H1 (cell line): Measurements from ENCODE around the gene KIF13A. TPM values are rescaled to one million over a fixed set of nuclear protein-coding genes. Genes with fewer than 3 reads are reported as not detected.

Experiments
- CTCF ChIA-PET: fragments of 300-600 bp; sonication (Branson Sonifier 250); formaldehyde crosslinking; loops from one replicate; lab custom pipeline; 2021; ENCODE audit not compliant: partially characterized antibody; lab: Charles Lee
- POLR2A ChIA-PET: fragments of 300-600 bp; sonication (Branson Sonifier 250); formaldehyde crosslinking; loops from one replicate; lab custom pipeline; 2021; ENCODE audit warnings: inconsistent platforms; ENCODE audit not compliant: partially characterized antibody; lab: Charles Lee
- DNase-seq, 2 experiments: peaks; one replicate each; pipeline versions ENCODE4 v3.0.0 to v3.0.0-alpha.2; 2010 to 2022; ENCODE audit warnings: low spot score in 2 of 2, low read depth in 1 of 2, mixed read lengths in 1 of 2
- FAIRE-seq: peaks from 2 replicates; lab custom pipeline; 2011; peaks lifted over from hg19 to GRCh38; lab: Jason Lieb, UNC
- H2AFZ ChIP-seq: 2 replicates; pipeline ENCODE4 v1.8.1; 2012; ENCODE audit warnings: low read length, inconsistent platforms
- H2AK5ac ChIP-seq: 2 replicates; pipeline ENCODE4 v1.6.1; 2013; ENCODE audit warnings: low read depth, low read length
- H2BK120ac ChIP-seq: replicated peaks from 2 replicates; pipeline ENCODE3; 2013; ENCODE audit warnings: low read depth, low read length, inconsistent platforms
- H2BK12ac ChIP-seq: 2 replicates; pipeline ENCODE4 v1.6.1; 2013; ENCODE audit warnings: low read depth, low read length
- H2BK15ac ChIP-seq: 2 replicates; pipeline ENCODE4 v1.6.1; 2013; ENCODE audit warnings: low read length
- H2BK20ac ChIP-seq: 2 replicates; pipeline ENCODE4 v1.6.1; 2013; ENCODE audit warnings: low read length
- H2BK5ac ChIP-seq: 2 replicates; pipeline ENCODE4 v1.6.1; 2013; ENCODE audit warnings: low read depth, low read length
- H3K14ac ChIP-seq: 2 replicates; pipeline ENCODE4 v1.6.1; 2013; ENCODE audit warnings: inconsistent platforms; ENCODE audit not compliant: insufficient read length
- H3K18ac ChIP-seq: 2 replicates; pipeline ENCODE4 v1.6.1; 2013; ENCODE audit warnings: low read length; ENCODE audit errors: extremely low read depth
- H3K23ac ChIP-seq: 2 replicates; pipeline ENCODE4 v1.6.1; 2013; ENCODE audit warnings: inconsistent platforms; ENCODE audit not compliant: insufficient read length
- H3K23me2 ChIP-seq: 2 replicates; pipeline ENCODE4 v1.6.1; 2013; ENCODE audit warnings: low read depth, low read length
- H3K27ac ChIP-seq: 2 replicates; pipeline ENCODE4 v1.6.1; 2011; ENCODE audit warnings: low read depth, low read length, inconsistent platforms
- H3K27me3 ChIP-seq, 4 experiments: replicated peaks in 1 of 4; 1 replicate in 1 of 4; 2 replicates in 3 of 4; pipeline versions ENCODE4 v1.6.1 to v1.8.1; 2011 to 2013; ENCODE audit warnings: low read length in 3 of 4, mild to moderate bottlenecking in 3 of 4, inconsistent platforms in 2 of 4, mixed read lengths in 2 of 4, moderate library complexity in 1 of 4; ENCODE audit not compliant: control insufficient read depth in 3 of 4, insufficient read depth in 3 of 4; ENCODE audit errors: extremely low read depth in 1 of 4
- H3K36me3 ChIP-seq, 4 experiments: 2 replicates each; pipeline versions ENCODE4 v1.6.1 to v1.8.1; 2011 to 2013; ENCODE audit warnings: mild to moderate bottlenecking in 4 of 4, low read length in 3 of 4, moderate library complexity in 2 of 4, control low read depth in 1 of 4, inconsistent platforms in 1 of 4; ENCODE audit not compliant: insufficient read depth in 4 of 4, control insufficient read depth in 2 of 4
- H3K4ac ChIP-seq: replicated peaks from 2 replicates; pipeline ENCODE3; 2013; ENCODE audit warnings: low read length, low read depth, mixed read lengths, inconsistent platforms; ENCODE audit not compliant: insufficient read length
- H3K4me1 ChIP-seq, 4 experiments: replicated peaks in 1 of 4; 1 replicate in 1 of 4; 2 replicates in 3 of 4; pipeline versions ENCODE4 v1.6.1 to v1.8.1; 2011 to 2013; ENCODE audit warnings: low read length in 3 of 4, inconsistent platforms in 2 of 4, mixed read lengths in 1 of 4; ENCODE audit not compliant: insufficient read depth in 4 of 4, control insufficient read depth in 3 of 4
- H3K4me2 ChIP-seq, 2 experiments: 2 replicates each; pipeline versions ENCODE4 v1.6.1 to v1.8.1; 2011 to 2013; ENCODE audit warnings: low read depth in 2 of 2, low read length in 2 of 2, control low read depth in 1 of 2, inconsistent platforms in 1 of 2, mild to moderate bottlenecking in 1 of 2; ENCODE audit not compliant: insufficient read depth in 1 of 2
- H3K4me3 ChIP-seq, 4 experiments: fragments of 200-600, 300-600 bp in 1 of 4; sonication (generic), shearing (Covaris generic), sonication (Bioruptor Twin) in 1 of 4; 2 replicates each; pipeline versions ENCODE4 v1.5.1 to v1.8.1; 2011 to 2016; ENCODE audit warnings: low read length in 4 of 4, low read depth in 3 of 4, control low read depth in 2 of 4, inconsistent platforms in 2 of 4, mild to moderate bottlenecking in 2 of 4, mixed read lengths in 1 of 4, moderate library complexity in 1 of 4; ENCODE audit not compliant: insufficient read depth in 2 of 4; ENCODE audit errors: extremely low read depth in 1 of 4
- H3K56ac ChIP-seq: replicated peaks from 2 replicates; pipeline ENCODE3; 2013; ENCODE audit warnings: low read depth, mild to moderate bottlenecking, mixed read lengths, low read length, inconsistent platforms; ENCODE audit not compliant: insufficient read length
- H3K79me1 ChIP-seq: 2 replicates; pipeline ENCODE4 v1.6.1; 2013; ENCODE audit warnings: low read depth, low read length, control low read depth
- H3K79me2 ChIP-seq, 2 experiments: 2 replicates each; pipeline versions ENCODE4 v1.6.1 to v1.8.1; 2012 to 2013; ENCODE audit warnings: low read length in 2 of 2, mild to moderate bottlenecking in 2 of 2, inconsistent platforms in 1 of 2; ENCODE audit not compliant: insufficient read depth in 2 of 2, control insufficient read depth in 1 of 2
- H3K9ac ChIP-seq, 4 experiments: replicated peaks in 1 of 4; 1 replicate in 1 of 4; 2 replicates in 3 of 4; pipeline versions ENCODE4 v1.6.1 to v1.8.1; 2011 to 2013; ENCODE audit warnings: low read depth in 3 of 4, low read length in 3 of 4, control low read depth in 2 of 4, mild to moderate bottlenecking in 2 of 4, moderate library complexity in 2 of 4, inconsistent platforms in 1 of 4; ENCODE audit errors: extremely low read depth in 1 of 4
- H3K9me3 ChIP-seq, 2 experiments: 2 replicates each; pipeline versions ENCODE4 v1.6.1 to v1.8.1; 2012 to 2013; ENCODE audit warnings: mild to moderate bottlenecking in 2 of 2, moderate library complexity in 2 of 2, control low read depth in 1 of 2, inconsistent platforms in 1 of 2, low read depth in 1 of 2, low read length in 1 of 2, mixed read lengths in 1 of 2; ENCODE audit not compliant: insufficient read depth in 2 of 2
- H4K20me1 ChIP-seq, 2 experiments: replicated peaks in 1 of 2; 2 replicates each; pipeline versions ENCODE3 to v1.8.1; 2011 to 2013; ENCODE audit warnings: inconsistent platforms in 2 of 2, low read length in 2 of 2, mild to moderate bottlenecking in 1 of 2; ENCODE audit not compliant: insufficient read depth in 2 of 2, control insufficient read depth in 1 of 2
- H4K5ac ChIP-seq: 2 replicates; pipeline ENCODE4 v1.6.1; 2013; ENCODE audit warnings: low read length, low read depth, mixed read lengths, inconsistent platforms; ENCODE audit not compliant: insufficient read length
- H4K8ac ChIP-seq: 2 replicates; pipeline ENCODE4 v1.8.0; 2013; ENCODE audit warnings: mild to moderate bottlenecking, moderate library complexity, low read length, inconsistent platforms; ENCODE audit not compliant: insufficient read depth; ENCODE audit errors: extremely low read depth
- H4K91ac ChIP-seq: replicated peaks from 2 replicates; pipeline ENCODE3; 2013; ENCODE audit warnings: low read length, mixed read lengths, inconsistent platforms; ENCODE audit not compliant: insufficient read length
- CBX8 ChIP-seq: fragments of 300-800, 300-1000 bp; sonication (generic); IDR thresholded peaks from 2 replicates; pipeline ENCODE4 v1.7.1; 2016; ENCODE audit warnings: low read depth, low read length, borderline replicate concordance
- TEAD4 ChIP-seq: IDR thresholded peaks from 2 replicates; pipeline ENCODE4 v1.6.1; 2012; ENCODE audit warnings: low read depth, low read length, inconsistent platforms, mixed read lengths
- WGBS, 2 experiments: shearing (Covaris generic) in 1 of 2; methylation state at CpG; one replicate each; pipeline versions ENCODE4 v1.1.6 to v1.1.7; 2013 to 2015; ENCODE audit warnings: low lambda C conversion rate in 2 of 2, mixed read lengths in 2 of 2, inconsistent platforms in 1 of 2, low coverage in 1 of 2, missing lambda C conversion rate in 1 of 2; ENCODE audit not compliant: insufficient replicate concordance in 2 of 2, insufficient coverage in 1 of 2, insufficient read length in 1 of 2; ENCODE audit errors: extremely low coverage in 1 of 2, missing lambda C conversion rate in 1 of 2; 5-methylcytosine and 5-hydroxymethylcytosine counted together
- polyA plus RNA-seq, 7 experiments: library from polyadenylated mRNA; depleted of rRNA in 3 of 7; stranded (reverse) in 5 of 7; unstranded in 2 of 7; fragments of >200 nt in 5 of 7; fragments of 200-250 nt in 2 of 7; gene quantifications; 1 replicate in 5 of 7; 2 replicates in 1 of 7; 4 replicates in 1 of 7; pipeline versions ENCODE4 v1.2.1 to v1.2.3, GENCODE V29; 2011 to 2013; ENCODE audit warnings: missing spikeins in 2 of 7, mixed read lengths in 2 of 7
- total RNA-seq: library from RNA; stranded (reverse); fragmentation: NEBNext Ultra II Directional; extraction: Animal tissue kit (Norgen Biotek cat#: 25700); gene quantifications from 2 replicates; pipeline ENCODE4 v1.2.1, GENCODE V29; 2021

The KIF13A gene
- total and polyA plus RNA-seq, 2 of the 8 experiments (the other 6 are each of a cell fraction or from before 2014, with no cell fraction given) = 14.7 to 40.8 TPM

DNA sequence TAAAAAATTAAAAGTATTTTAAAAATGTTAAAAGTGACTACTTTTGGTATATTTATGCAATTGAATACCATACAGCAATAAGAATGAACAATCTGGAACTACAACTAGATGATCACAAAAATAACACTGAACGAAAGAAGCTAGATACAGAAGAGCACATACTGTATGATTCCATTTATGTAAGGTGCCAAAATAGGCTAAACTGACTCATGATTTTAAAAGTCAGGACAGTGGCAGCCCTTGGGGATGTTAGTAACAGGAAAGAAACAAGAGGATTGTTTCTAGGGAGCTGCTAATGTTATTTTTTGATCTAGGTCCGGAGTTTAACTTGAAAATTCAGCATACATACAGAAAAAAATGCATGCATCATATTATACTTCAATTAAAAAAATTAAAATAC lies 42.3 kb downstream of the KIF13A start:
- H3K9me3 ChIP-seq = no peaks in the 10 kb centered on the region
- no peaks in the 10 kb centered on the region for H4K20me1 ChIP-seq
- no peak overlapping the region for H2BK12ac ChIP-seq
- no peak overlapping the region for H2AFZ ChIP-seq
- no peak overlapping the region for H4K8ac ChIP-seq
- H3K4me2 ChIP-seq = no peak overlapping the region
- no peak overlapping the region for H3K23ac ChIP-seq
- ChIA-PET POLR2A (no interaction called here), CTCF (interaction anchor here (1.1 to 1.6 kb wide), 3 partner anchors 9 to 23 kb away, joined by 3 to 4 read pairs (median 3); no protein-coding TSS in a partner anchor)
- FAIRE-seq (no peak), DNase-seq (no peak)
- H2BK15ac ChIP-seq = no peak overlapping the region
- no peak overlapping the region for H3K4ac ChIP-seq
- H4K5ac ChIP-seq = no peak overlapping the region
- no peak overlapping the region for H2BK120ac ChIP-seq
- H3K14ac ChIP-seq = no peak overlapping the region
- H2BK20ac ChIP-seq = no peak overlapping the region
- H3K27ac ChIP-seq = no peak overlapping the region
- H2BK5ac ChIP-seq = no peak overlapping the region
- TF ChIP-seq TEAD4 (no peak), CBX8 (no peak)
- WGBS, 2 experiments = 86% methylated on average over 2 of the region's 2 CpGs; no CpG with 5 or more reads in 1 of the 2 experiments
- no peak overlapping the region for H2AK5ac ChIP-seq
- no peak overlapping the region for H3K18ac ChIP-seq
- H3K56ac ChIP-seq = no peak overlapping the region
- no peaks in the 10 kb centered on the region for H3K27me3 ChIP-seq
- H3K4me3 ChIP-seq = no peak overlapping the region
- no peaks in the 10 kb centered on the region for H3K79me1 ChIP-seq
- H3K4me1 ChIP-seq = peaks cover 0 to 2% (median 0%) of the 10 kb centered on the region in 4 experiments; a peak in 3 of 7 replicates
- H3K9ac ChIP-seq = no peak overlapping the region
- no peaks in the 10 kb centered on the region for H3K36me3 ChIP-seq
- peaks cover 0 to 75% of the 10 kb centered on the region in 2 experiments; a peak in 2 of 4 replicates for H3K79me2 ChIP-seq
- no peak overlapping the region for H4K91ac ChIP-seq
- no peaks in the 10 kb centered on the region; the same call in 1 of the 2 replicates for H3K23me2 ChIP-seq
